ENCODE results near the gene FAM89B.

DNA sequence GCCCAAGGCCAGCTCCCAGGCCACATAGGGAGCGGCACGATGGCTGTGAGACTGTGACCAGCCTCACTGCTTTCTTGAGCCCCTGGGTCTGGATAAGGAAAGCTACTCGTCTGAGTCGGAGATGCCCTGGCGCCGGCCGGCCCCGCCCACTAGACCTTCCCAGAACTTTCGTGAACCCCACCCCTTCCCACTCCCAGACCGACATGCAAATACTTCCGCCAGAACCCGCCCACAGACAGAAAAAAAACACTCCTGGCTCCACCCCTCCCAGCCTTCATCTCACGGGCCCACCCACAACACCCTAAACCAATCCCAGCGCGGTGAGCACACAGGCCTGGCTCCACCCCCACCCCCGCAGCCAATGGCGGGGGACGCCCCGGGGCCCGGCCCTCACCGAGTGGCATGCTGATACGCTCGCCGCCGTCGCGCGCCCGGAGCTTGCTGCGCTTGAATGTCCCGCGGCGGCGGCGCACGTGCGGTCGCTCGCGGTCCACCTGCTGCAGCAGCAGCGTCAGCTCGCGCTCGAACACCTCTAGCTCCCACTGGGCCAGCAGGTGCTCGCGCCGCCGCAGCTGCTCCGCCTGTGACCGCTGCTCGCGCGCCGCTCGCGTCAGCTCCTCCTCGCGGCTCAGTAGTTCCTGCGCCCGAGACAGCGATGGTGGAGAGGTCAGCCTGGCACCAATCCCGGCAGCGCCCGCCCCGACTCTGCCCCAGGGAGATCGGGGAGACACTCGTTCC lies 34.7 kb downstream of the FAM89B start:
- no peak for TF ChIP-seq EZH2 (IDR thresholded peaks at IDR 0.05; ENCODE audit: borderline replicate concordance, low read depth, low read length, severe bottlenecking)
- TF ChIP-seq, protein P1, sequence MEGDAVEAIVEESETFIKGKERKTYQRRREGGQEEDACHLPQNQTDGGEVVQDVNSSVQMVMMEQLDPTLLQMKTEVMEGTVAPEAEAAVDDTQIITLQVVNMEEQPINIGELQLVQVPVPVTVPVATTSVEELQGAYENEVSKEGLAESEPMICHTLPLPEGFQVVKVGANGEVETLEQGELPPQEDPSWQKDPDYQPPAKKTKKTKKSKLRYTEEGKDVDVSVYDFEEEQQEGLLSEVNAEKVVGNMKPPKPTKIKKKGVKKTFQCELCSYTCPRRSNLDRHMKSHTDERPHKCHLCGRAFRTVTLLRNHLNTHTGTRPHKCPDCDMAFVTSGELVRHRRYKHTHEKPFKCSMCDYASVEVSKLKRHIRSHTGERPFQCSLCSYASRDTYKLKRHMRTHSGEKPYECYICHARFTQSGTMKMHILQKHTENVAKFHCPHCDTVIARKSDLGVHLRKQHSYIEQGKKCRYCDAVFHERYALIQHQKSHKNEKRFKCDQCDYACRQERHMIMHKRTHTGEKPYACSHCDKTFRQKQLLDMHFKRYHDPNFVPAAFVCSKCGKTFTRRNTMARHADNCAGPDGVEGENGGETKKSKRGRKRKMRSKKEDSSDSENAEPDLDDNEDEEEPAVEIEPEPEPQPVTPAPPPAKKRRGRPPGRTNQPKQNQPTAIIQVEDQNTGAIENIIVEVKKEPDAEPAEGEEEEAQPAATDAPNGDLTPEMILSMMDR (IDR thresholded peaks at IDR 0.05; ENCODE audit: extremely low read depth in 1 of 2, insufficient read depth in 1 of 2, low read depth in 1 of 2, low read length in 2 of 2), result no peak
- TF ChIP-seq POLR2A (IDR thresholded peaks at IDR 0.05; ENCODE audit: low read depth, low read length), result peak; percentile 68
- TF ChIP-seq, protein P2, sequence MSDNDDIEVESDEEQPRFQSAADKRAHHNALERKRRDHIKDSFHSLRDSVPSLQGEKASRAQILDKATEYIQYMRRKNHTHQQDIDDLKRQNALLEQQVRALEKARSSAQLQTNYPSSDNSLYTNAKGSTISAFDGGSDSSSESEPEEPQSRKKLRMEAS (IDR thresholded peaks at IDR 0.05; ENCODE audit: insufficient read depth, insufficient read length), result peak; percentile 83
- peak; percentile 68 for TF ChIP-seq POLR2AphosphoS5 (IDR thresholded peaks at IDR 0.05; ENCODE audit: insufficient read depth, low read depth, low read length)
- TF ChIP-seq MYC (IDR thresholded peaks at IDR 0.05; ENCODE audit: low read depth, low read length), result no peak

Data from endothelial cell of umbilical vein (primary cell).